ENCODE results near the gene ZNF213.

ZNF213 gene

GRCh38 chr16:3161235-3162018, 26.6 kb downstream of the ZNF213 start:
- H3K9me3 ChIP-seq (ENCODE audit: control insufficient read depth, insufficient read depth, low read depth, low read length) = no peaks in the 10 kb centered on the region
- H3K27ac ChIP-seq (ENCODE audit: extremely low read depth, low read depth, low read length) = no peak overlapping the region
- ChIA-PET CTCF (interaction anchor here (0.9 to 1.1 kb wide), 2 partner anchors 9 to 10 kb away, joined by 3 read pairs; no protein-coding TSS in a partner anchor), POLR2A (interaction anchor here (0.8 kb wide), 1 partner anchor 26 kb away, joined by 3 read pairs; the partner anchor contains the start of gene ZNF213)
- no peaks in the 10 kb centered on the region; the same call in 1 of the 2 replicates for H3K4me1 ChIP-seq (ENCODE audit: control insufficient read depth, insufficient read depth, low read length)
- no peaks in the 10 kb centered on the region for H3K36me3 ChIP-seq (ENCODE audit: control insufficient read depth in 2 of 2, insufficient read depth in 1 of 2, low read length in 2 of 2)
- H3K4me3 ChIP-seq (ENCODE audit: low read depth, low read length) = no peak overlapping the region
- no peak for TF ChIP-seq ZNF311 (tag by site-specific recombination; IDR thresholded peaks at IDR 0.05; ENCODE audit: borderline replicate concordance)
- no peak for TF ChIP-seq ZNF701 (tag by site-specific recombination; IDR thresholded peaks at IDR 0.05)
- no peak for TF ChIP-seq ZNF585B (tag by site-specific recombination; IDR thresholded peaks at IDR 0.05)
- TF ChIP-seq ZNF555 (tag by site-specific recombination; conservative IDR thresholded peaks at IDR 0.05) = no peak
- no peak for TF ChIP-seq ZFP37 (tag by site-specific recombination; IDR thresholded peaks at IDR 0.05)
- TF ChIP-seq GLIS1 (tag by site-specific recombination; IDR thresholded peaks at IDR 0.05) = peak; percentile 69
- no peak for TF ChIP-seq ZNF354C (tag by site-specific recombination; IDR thresholded peaks at IDR 0.05; ENCODE audit: borderline replicate concordance, low read depth)
- TF ChIP-seq ZNF121 (tag by site-specific recombination; IDR thresholded peaks at IDR 0.05) = peak; percentile 55; the same call in 1 of the 2 replicates
- TF ChIP-seq ZNF335 (tag by site-specific recombination; conservative IDR thresholded peaks at IDR 0.05) = peak; percentile 60
- no peak for TF ChIP-seq ZNF600 (tag by site-specific recombination; IDR thresholded peaks at IDR 0.05)
- no peak for TF ChIP-seq ZNF423 (tag by site-specific recombination; IDR thresholded peaks at IDR 0.05)
- TF ChIP-seq ZSCAN16 (tag by site-specific recombination; IDR thresholded peaks at IDR 0.05) = no peak
- TF ChIP-seq ZNF211 (tag by site-specific recombination; IDR thresholded peaks at IDR 0.05; ENCODE audit: low read depth) = no peak
- TF ChIP-seq ZNF791 (tag by site-specific recombination; IDR thresholded peaks at IDR 0.05) = no peak
- TF ChIP-seq ZNF623 (tag by site-specific recombination; IDR thresholded peaks at IDR 0.05) = no peak
- peak; percentile 62 for TF ChIP-seq KLF1 (tag by site-specific recombination; IDR thresholded peaks at IDR 0.05)
- TF ChIP-seq, protein P1, sequence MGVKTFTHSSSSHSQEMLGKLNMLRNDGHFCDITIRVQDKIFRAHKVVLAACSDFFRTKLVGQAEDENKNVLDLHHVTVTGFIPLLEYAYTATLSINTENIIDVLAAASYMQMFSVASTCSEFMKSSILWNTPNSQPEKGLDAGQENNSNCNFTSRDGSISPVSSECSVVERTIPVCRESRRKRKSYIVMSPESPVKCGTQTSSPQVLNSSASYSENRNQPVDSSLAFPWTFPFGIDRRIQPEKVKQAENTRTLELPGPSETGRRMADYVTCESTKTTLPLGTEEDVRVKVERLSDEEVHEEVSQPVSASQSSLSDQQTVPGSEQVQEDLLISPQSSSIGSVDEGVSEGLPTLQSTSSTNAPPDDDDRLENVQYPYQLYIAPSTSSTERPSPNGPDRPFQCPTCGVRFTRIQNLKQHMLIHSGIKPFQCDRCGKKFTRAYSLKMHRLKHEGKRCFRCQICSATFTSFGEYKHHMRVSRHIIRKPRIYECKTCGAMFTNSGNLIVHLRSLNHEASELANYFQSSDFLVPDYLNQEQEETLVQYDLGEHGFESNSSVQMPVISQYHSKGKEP (tag by site-specific recombination; IDR thresholded peaks at IDR 0.05) = no peak
- TF ChIP-seq ZBTB17 (tag by site-specific recombination; IDR thresholded peaks at IDR 0.05) = no peak
- no peak for TF ChIP-seq IKZF3 (tag by site-specific recombination; IDR thresholded peaks at IDR 0.05)
- TF ChIP-seq ZSCAN23 (tag by site-specific recombination; IDR thresholded peaks at IDR 0.05) = no peak
- TF ChIP-seq, protein P2, sequence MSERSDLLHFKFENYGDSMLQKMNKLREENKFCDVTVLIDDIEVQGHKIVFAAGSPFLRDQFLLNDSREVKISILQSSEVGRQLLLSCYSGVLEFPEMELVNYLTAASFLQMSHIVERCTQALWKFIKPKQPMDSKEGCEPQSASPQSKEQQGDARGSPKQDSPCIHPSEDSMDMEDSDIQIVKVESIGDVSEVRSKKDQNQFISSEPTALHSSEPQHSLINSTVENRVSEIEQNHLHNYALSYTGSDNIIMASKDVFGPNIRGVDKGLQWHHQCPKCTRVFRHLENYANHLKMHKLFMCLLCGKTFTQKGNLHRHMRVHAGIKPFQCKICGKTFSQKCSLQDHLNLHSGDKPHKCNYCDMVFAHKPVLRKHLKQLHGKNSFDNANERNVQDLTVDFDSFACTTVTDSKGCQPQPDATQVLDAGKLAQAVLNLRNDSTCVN (tag by site-specific recombination; optimal IDR thresholded peaks at IDR 0.05) = no peak
- no peak for TF ChIP-seq ZNF837 (tag by site-specific recombination; IDR thresholded peaks at IDR 0.05)
- no peak for TF ChIP-seq ZNF776 (tag by site-specific recombination; IDR thresholded peaks at IDR 0.05; ENCODE audit: borderline replicate concordance)
- no peak for TF ChIP-seq ZNF169 (tag by site-specific recombination; IDR thresholded peaks at IDR 0.05)
- TF ChIP-seq KLF17 (tag by site-specific recombination; IDR thresholded peaks at IDR 0.05) = 0 out of 2 replicates have a peak, but pooled peaks have one; percentile 21

All from HEK293 (cell line).